Tibial nerve (tissue), 3 donors: ENCODE data around the gene PHF20.
A peak's percentile ranks its signal among the peaks of the same experiment; 100 is the strongest.

Experiments used
- POLR2A ChIP-seq, 2 donors: fragments of 450-650 bp; IDR thresholded peaks; one replicate each; pipeline ENCODE4 v1.6.1; 2017; ENCODE audit warnings: antibody characterized with exemption in 2 of 2, mild to moderate bottlenecking in 2 of 2, moderate library complexity in 2 of 2
- TF ChIP-seq, protein P1 (sequence below), 5 experiments: fragments of 200-600 bp in 3 of 5; fragments of 450-650 bp in 2 of 5; sonication (generic) in 3 of 5; IDR thresholded peaks; one replicate each; pipeline ENCODE4 v1.5.1; 2016 to 2019; ENCODE audit warnings: antibody characterized with exemption in 5 of 5, mild to moderate bottlenecking in 3 of 5, moderate library complexity in 2 of 5

DNA sequence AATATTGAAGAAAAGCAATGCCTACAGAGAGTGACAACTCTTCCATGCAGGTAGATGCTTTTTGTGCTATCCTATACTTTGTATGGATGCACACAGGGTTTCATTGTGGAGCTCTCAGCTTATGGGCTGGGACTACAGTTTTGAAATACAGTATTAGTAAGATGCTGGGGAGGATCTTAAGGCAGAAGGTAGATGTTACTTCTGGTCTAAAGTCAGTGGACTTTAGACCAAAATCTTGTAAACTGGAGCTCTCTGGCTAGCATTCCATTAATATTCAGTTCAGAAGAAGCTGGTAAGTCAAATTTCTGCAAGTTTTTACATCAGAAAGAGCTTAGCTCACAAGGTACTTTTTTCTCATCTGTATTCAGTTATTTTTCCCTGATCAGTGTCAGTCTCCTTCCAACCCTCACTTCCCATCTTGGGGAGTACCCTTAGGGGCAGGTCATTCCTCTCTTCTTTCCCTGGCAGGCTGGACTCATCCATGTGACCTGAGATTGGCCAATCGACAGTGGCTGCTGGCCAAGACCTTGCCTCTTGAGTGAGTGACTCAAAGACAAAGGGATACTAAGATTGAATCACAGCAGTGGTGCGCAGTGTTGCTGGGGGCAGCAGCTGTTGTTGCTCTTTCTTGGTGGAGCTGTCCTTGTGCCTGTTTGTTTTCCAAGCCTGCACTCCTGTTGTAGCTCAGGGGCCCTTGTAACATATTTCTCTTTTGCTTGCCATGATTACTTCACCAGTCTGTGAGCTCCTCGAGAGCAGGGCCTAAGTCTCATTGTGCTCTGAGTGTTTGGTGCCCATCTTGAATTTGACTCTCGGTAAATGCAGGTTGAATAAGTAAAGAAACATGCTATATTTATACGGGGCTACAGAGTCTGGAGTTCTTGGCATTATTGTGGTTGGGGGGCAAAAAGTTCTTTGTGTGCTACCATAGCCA lies 2.8 kb upstream of the PHF20 start:
- TF ChIP-seq, protein P1, sequence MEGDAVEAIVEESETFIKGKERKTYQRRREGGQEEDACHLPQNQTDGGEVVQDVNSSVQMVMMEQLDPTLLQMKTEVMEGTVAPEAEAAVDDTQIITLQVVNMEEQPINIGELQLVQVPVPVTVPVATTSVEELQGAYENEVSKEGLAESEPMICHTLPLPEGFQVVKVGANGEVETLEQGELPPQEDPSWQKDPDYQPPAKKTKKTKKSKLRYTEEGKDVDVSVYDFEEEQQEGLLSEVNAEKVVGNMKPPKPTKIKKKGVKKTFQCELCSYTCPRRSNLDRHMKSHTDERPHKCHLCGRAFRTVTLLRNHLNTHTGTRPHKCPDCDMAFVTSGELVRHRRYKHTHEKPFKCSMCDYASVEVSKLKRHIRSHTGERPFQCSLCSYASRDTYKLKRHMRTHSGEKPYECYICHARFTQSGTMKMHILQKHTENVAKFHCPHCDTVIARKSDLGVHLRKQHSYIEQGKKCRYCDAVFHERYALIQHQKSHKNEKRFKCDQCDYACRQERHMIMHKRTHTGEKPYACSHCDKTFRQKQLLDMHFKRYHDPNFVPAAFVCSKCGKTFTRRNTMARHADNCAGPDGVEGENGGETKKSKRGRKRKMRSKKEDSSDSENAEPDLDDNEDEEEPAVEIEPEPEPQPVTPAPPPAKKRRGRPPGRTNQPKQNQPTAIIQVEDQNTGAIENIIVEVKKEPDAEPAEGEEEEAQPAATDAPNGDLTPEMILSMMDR (IDR thresholded peaks at IDR 0.05) = peak in 1 of 5 experiments; percentile 11
- TF ChIP-seq POLR2A (IDR thresholded peaks at IDR 0.05) = peak; percentile 76 to 83
